ENCODE measurements around the gene MYO18B. TPM values are rescaled to one million over a fixed set of nuclear protein-coding genes. Genes with fewer than 3 reads are reported as not detected.

Gene MYO18B
- total RNA-seq, 1 donor from 2014 or later: 0.17 TPM

DNA sequence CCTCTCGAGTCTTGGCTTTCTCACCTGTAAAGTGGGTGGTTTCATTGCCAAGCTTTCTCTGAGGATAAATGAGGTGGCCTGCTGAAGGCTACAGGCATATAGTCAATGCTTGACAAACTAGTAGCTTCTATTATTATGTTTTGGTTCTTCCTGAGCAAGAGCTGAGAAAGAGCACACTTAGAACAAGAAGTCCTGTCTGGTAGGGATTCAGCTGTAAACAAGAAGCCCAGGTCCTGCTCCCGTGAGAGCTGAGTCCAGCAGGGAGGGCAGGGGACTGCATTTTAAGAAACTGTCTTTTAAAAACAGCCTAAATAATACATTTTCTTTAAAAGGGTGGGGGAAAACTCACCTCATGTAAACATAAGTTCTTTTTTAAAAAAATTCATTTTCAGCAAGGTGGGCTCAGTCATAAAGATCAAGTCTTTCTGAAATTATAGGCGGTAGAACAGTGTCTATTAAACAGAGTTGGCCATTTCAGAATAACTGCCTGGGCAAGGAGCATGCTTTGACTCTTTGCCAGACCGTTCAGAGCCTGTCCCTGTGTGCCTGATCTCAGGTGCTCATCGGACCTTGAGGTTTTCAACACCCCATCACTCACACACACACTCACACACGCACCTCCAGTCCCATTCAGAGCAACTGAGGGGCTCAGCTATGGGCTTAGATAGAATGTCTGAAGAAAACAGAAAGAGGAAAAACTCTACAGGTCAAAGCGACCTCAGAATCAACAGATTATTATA lies 29.2 kb upstream of the MYO18B start:
- no peak for DNase-seq

DNA sequence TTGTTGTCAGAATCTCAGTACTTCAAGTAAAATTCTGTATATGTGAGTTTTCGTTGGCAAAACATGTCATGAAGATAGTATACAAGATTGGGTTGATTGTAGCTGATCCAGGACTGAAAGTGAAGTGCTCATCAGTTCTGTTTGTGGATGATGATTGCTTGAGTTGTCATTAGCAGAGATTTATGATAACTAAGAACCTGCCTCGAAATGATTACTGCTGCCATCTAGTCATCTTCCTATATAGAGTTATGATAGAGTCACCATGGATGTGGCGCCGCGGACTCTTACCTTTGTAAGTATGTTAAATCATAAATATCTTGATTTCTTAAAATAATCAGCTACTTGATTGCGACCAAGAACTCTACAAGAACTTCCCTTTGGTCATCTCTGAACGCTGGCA lies 27.9 kb upstream of the MYO18B start:
- DNase-seq: no peak

DNA sequence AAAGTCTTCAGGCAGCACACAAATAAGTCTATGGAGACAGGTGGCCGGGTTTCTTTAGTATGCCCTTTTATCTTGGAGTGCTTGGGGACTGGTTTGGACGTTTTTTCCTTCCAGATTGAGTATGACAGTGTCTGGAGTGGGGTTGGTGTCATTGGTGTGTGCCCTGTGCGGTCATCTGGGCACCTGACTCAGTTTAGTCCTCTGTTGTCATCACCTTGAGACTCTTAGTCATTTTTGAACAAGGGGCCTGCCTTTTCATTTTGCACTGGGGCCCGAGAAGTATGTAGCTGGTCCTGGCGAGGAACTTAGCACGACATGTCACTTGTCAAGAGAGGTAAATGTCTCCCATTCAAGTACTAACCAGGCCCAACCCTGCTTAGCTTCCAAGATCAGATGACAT lies 27.2 kb upstream of the MYO18B start:
- no peak for DNase-seq

DNA sequence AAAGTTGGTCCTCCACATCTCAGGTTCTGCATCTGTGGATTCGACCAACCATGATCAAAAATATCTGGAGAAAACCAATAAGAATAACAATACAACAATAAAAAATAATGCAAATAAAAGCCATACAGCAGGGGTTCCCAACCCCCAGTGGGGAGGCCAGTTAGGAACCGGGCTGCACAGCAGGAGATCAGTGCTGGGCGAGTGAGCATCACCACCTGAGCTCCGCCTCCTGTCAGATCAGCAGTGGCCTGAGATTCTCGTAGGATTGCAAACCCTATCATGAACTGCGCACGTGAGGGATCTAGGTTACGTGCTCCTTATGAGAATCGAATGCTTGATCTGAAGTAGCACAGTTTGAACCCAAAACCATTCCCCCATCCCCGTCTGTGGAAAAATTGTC lies 25.4 kb upstream of the MYO18B start:
- DNase-seq: no peak

DNA sequence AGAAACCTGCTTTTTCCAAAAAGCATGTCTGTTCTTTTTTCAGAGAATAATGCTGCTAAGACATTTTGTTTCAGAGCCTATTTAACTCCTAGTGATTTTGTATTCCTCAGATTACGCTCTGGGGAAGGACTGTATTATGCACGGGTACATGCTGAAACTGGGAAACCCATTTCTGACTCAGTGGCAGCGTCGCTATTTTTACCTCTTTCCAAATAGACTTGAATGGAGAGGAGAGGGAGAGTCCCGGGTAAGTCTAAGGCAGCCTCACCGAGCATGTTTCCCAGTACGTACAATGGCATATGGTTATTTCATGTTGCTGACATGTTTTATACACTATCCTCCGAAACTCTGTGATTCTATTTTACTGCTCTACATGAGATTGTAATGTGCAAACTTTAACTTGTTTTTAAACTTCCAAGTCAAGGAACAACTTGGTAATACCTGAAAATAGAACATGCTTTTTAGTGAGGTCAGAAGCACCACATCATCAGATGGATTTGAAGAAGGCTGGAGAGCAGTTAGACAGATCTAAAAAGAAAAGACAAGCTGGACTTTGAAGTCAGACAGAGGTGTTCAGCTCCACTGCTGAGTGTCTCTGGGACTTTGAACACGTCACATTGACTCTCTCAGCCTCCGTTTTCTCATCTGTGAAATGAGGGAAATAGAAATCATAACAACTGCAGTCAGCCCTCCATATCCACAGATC lies 23.7 kb upstream of the MYO18B start:
- DNase-seq: no peak

DNA sequence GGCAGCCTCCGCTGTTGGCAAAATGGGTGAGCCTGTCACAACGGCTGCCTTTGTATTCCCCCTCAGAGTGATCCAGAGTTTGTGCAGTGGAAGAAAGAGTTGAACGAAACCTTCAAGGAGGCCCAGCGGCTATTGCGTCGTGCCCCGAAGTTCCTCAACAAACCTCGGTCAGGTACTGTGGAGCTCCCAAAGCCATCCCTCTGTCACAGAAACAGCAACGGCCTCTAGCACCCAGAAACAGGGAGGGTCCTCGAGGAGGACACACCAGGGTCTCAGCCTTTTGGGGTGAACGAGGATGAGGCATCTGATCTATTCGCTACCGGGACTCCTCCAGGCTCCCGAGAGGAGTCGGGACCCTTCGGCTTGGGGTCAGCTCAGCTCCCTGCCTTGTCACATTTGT lies 19.8 kb upstream of the MYO18B start:
- no peak for DNase-seq

DNA sequence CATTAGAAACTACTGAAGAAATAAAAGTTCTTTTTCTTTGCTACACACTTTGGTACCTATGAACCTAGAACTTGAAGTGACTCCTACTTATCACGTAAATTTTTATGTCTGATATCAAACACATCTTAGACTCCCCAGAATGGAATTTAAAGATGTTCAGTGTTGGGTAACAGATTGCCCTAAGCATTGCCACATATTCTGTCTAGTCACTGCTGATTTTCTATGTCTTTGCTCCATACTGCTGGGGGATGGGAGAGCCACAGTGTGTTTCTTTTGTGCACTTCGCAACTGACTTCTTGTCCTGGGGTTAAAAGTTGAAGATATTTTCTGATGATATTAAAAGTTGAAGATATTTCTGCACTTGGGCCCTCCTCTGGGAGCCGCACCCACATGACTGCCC lies 19.4 kb upstream of the MYO18B start:
- no peak for DNase-seq

DNA sequence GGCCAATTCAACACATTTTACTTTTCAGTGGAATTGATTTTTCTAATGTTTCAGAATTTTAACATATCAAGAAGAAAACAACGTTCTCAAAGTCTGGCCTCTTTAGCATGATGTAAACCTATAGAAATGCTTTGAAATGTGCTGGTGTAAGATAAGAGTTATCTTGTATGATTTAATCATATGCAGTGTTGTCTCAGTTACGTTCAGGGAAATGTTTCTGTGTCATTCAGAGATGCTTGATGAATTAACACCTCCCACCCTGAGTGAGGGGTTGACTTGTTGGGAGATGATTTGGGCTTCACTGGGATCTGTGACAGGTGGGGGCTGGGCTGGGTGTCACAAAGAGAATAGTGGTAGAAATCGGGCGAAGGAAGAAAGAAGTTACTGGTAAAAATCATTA lies 15.7 kb upstream of the MYO18B start:
- DNase-seq: no peak

DNA sequence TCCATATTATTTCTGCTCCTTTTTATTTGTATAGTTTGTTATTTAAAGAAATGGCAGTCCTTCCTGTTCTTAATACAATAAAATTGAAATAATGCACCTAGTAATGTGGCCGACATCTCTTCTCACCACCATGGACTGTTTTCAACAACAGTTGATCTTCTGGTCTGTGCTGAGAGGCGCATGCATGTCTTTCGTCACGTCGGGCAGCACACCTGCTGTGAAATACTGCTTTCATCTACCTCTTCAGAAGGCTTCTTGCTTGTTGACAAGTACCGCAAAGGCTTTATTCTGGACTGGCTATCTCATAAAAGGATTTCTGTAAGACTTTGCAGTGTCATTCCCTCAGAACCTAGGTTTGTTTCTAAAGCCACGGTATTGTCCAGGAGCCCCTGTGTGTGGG lies 13.9 kb upstream of the MYO18B start:
- no peak for DNase-seq

DNA sequence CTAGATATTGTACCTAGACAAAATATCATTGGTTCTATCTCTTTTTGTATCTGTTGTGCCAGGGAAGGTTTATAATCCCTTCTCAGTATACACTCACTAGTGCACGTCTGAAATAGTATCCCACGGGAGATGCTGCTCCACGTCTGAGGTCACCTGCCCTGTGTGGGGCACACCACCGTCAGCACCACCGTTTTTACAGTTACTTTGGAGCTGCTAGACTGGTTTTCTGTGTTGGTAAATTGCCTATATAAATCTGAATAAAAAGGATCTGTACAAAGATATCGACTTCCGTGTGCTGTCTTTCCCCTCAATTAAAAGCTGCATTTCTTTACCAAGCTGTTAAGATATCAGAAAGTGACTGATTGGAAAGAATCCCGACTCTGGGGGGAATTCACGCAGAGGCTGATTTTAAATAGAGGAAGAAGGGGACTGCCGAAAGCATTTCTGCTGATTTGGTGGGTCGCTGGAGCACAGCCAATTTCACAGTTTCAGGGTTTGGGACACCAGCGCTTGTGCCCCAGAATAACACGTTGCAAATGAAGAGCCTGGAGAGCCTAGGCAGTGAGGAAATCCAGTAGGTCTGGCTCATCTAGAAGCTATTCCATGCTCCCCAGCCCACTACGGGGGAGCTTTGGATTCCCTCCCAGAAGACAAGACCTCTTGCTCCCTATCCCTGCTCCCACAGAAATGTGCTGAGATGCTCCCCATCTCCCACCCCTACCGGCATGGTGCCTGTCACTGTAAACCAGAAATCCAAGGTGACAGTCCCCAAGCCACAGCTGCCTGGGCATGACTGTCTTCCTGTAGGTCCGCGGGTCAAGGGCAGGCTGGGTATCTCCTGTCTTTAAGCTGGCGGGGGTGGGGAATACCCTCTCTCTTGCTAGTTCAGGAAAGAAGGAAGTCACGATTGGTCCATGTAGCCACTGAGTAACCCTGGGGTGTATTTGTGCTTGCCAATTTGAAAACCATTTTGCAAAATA lies 12.7 kb upstream of the MYO18B start:
- no peak for DNase-seq

DNA sequence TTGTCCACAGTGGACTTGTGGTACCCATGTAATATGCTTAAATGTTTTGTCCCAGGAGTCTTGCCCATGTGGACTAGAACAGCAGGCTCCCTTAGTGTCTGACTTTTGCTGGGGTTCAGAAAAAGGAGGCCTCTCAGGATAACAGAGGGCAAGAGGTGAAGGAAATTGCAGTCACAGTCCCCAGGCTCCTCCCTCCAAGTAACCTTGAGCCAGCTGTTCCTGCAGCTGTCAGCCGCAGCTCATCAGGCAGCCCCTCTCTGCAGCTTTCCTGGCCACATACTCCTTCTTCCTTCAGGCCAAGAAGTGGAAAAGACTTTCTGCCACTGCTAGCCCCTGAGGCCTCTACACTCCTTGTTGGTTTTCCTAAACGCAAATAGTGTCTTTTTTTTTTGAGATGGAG lies 6.3 kb upstream of the MYO18B start:
- no peak for DNase-seq

DNA sequence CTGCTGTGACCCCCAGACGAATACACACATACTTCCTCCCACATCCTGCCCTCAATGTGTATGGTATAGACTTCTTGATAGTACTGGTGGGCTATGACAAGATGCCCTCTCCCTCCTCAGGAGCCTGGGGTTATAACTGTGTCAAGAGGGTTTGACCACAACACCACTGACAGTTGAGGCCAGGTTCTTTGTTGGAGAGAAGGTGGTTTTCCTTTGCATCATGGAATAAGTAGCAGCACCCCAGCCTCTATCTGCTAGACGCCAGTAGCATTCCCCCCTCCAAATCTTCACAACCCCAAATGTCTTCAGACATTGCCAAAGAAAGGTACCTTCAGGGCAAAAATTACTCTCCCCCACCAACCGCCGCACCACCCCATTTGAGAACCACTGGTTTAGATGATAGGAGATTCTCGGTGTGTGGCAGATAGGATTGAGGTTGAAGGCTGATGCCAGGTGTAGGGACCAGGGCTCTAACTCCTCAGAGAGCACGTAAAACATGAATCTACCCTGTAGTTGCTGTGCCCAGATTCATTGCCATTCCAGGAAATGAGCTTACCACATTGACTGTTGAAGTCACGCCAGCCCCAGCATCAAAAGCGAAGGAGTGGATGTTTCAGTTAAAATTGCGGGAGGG lies 5.5 kb upstream of the MYO18B start:
- no peak for DNase-seq

DNA sequence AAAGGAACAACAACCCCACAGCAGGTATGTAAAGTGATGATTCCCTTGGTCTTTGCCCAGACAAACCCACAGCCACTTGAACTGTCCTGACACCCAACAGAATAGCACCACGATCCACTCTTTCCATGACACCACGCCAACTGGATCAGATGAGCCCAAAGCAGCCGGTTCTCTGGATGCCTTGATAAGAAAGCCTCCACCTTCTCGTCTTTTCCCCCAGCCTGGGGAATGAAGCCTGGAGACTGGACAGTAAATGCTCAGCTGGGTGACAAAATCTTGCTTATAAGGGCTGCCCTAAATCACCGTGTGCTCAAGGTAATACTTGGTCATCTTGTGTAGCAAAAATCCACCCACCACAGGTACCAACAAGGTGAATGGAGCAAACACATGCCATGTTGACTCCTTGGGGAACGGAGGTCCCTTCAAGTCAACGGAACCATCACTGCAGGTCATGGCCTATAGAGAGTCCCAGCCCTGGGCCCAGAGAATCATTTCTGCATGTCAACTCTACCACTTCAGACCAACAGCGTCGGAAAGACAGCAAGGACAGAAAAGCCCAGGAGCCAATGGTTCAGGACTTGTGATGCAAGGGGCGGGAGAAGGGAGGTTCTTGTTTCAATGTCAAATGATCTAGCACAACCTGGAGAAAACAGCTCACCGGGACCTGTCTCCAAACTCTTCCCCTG lies 2.2 kb upstream of the MYO18B start:
- DNase-seq: no peak

DNA sequence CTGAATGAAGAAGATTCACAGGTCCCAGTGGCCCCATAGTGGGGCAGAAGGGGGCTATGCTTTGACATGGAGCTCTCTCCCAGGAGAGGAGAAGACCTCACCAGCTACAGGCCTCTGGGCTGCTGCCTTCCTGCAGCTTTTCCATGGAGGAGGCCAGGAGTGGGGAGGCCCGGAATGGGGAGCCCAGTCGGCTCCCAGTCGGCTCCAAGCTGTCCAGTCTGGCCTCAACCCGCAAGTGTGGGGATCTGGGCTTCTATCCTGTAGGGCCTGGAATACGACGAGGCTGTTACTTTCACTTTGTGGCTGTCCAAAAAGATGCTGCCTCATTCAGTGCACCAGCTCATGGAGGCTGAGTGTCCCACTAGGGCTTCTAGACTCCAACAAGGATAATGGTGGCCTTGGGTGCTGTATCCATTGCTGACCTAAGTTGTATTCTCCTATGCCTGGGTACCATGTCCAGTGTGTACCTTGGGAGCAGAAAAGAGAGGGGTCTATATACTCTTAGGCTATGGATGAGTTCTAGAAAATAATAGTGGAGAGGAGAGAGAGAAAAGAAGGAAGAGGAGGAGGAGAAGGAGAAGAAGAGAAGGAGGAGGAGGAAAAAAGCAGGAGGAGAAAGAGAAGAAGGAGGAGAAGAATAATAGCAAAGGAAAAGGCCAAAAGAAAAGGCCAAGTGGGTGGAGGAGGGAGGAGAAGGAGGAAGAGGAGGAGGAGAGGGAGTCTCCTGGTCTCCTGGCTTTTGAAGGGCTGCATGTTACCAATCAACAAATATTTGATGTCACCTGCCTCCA lies 1.1 kb downstream of the MYO18B start:
- no peak for DNase-seq

DNA sequence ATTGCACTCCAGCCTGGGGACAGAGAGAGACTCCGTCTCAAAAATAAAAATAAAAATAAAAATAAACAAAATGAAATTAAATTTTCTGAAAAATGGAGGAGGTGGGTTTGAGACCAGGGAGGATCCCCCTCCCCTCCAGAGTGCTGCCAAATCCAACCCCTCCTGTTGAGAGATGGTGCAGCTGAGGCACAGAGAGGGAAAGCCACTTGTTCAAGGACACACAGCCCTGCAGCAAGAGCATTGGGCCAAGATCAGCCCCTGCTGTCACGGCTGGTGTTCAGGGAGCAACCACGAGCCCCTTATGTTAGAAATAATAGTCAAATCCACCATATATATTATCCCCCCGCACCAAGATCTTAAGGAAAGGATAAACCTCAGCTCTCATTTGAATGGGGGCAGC lies 2.7 kb downstream of the MYO18B start:
- no peak for DNase-seq

DNA sequence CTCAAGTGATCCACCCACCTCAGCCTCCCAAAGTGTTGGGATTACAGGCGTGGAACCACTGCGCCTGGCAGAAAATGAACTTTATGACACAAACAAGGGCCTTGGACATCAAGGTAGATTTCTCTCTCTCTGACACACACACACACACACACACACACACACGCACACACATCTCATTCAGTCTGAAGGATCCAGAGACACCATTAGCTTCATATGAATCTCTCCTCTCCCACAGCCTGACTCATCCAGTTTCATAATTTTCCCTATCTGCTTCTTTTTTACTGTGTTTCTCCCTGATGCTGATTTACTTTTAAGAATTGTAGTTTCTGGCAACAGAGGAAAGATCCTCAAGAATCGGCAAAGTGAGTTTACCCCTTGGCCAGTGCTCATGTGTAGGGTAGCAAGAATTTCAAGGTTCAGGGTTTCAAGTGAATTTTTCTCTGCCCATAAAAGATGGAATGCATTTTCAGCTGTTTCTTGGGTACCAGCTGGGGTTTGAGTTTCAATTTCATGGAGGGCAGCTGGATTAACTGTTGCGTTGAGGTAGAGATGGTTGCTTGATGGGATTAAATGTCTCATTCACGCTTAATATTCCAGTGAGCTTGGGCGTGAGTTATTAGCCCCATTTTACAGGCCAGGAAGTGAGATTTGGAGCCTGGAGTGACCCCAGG lies 3.5 kb downstream of the MYO18B start:
- no peak for DNase-seq

DNA sequence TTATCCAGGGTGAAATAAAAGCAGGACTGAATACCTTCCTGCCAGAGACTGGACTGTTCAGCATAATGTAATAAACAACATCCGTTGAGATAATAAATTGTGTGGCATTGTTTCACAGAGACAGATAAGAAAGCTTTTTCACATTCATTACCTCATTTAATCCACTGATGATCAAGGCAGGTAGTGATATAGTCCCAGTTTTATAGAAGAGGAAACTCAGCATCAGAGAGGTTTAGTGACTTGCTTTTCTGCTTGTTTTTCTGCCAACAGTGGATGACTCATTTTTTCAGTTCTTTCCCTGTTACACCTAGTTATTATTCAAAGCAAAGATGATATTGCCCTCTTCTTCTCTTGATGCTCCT lies 4.0 kb downstream of the MYO18B start:
- peak; percentile 50 for DNase-seq

DNA sequence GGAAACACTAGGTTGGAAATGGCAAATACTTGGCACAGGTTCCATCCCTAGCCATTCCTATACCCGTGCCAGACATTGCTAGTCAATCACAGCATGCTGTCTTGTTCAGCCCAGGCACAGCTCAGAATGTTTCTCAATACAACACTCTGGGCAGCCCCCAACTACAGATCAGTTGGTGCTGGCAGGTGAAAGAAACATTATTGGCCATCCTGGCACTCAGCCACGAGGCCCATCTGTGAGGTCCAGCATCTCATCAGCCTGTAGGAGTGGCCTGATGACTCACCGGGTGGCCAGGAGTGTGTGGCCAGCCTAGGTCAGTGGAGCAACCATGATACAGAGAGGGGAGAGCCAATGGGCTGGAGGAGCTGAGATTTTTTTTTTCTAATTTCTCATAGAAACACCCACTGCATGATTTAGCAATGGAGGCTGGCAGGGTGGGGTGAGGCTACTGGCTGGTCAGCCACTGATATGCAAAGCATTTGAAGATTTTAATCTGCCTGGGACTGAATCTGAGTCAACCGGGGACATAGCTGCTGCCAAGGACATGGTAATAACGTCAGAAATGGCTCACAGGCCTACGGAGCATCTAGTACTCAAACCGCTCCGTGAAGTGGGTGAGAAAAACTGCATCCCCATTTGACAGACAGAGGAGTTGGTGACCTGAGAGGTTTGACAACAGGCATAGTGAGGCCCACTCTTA lies 5.4 kb downstream of the MYO18B start:
- peak; percentile 77 for DNase-seq

DNA sequence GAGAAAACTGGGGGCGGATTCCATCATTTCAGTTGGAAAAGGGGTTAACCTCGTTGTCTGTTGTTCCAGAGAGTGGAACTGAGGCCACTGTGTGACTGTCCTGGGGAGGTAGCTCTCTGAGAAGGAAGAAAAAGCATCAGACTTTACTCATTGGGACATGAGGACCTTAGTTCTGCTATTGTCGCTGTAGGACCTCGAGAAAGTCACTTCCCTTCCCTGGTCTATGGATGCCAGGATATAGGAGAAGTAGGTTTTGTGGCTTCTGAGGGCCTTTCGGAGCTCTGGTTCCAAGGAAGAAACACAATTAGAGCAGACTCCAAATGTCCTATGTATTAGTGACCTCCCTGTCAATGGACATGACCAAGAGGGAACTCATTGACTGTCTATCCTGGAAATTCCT lies 6.2 kb downstream of the MYO18B start:
- DNase-seq: no peak

DNA sequence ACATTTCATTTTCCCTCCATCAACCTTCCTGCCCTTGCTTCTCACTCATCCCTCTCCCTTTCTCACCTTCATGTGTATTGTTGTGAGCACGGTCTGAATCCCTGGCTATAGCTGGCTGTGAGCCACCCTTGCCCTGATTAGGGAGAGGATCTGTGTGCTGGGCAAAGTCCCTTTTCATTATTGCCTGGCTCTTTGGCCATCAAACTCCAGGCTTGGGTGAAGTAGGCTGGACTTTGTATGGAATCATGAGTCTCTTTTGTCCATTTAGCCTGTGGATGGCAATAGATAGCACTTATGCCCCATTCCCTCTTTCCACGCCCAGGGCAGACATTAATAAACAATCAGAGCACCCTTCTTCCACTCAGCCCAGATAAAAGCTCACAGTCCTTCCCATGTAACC lies 6.7 kb downstream of the MYO18B start:
- DNase-seq: no peak
